IMR-90 (cell line): ENCODE data around the gene ANKRD42. TPM values are rescaled to one million over a fixed set of nuclear protein-coding genes. Genes with fewer than 3 reads are reported as not detected.

Experiments used
- ATAC-seq: fragments of 200-7000 bp; cut with Tn5 transposase; 2 replicates; pipeline ENCODE4 v1.9.1; 2020; ENCODE audit warnings: low read depth, mild to moderate bottlenecking, moderate library complexity
- BruUV-seq: library from RNA; stranded (reverse); fragments of 400-500 nt; replicated peaks from 2 replicates; lab custom pipeline; 2021; lab: Mats Ljungman, UMichigan
- CTCF ChIA-PET: fragments of 300-600 bp; formaldehyde crosslinking; extraction: SDS; loops from one replicate; lab custom pipeline; 2021; ENCODE audit warnings: antibody characterized with exemption; lab: Yijun Ruan, JAX
- POLR2A ChIA-PET: fragments of 300-600 bp; sonication (Branson Sonifier 250); formaldehyde crosslinking; loops from one replicate; lab custom pipeline; 2022; ENCODE audit warnings: antibody characterized with exemption; ENCODE audit not compliant: unreplicated experiment; lab: Charles Lee
- DNase-seq: peaks from one replicate; pipeline ENCODE4 v3.0.0; 2013
- H2AFZ ChIP-seq: replicated peaks from 2 replicates; pipeline ENCODE3; 2013; ENCODE audit warnings: low read length, mild to moderate bottlenecking; ENCODE audit not compliant: poor library complexity
- H2AK5ac ChIP-seq: 2 replicates; pipeline ENCODE4 v1.6.1; 2013; ENCODE audit warnings: low read depth, low read length, inconsistent platforms
- H2AK9ac ChIP-seq: replicated peaks from 2 replicates; pipeline ENCODE3; 2013; ENCODE audit warnings: mild to moderate bottlenecking, low read depth, low read length, moderate library complexity; ENCODE audit not compliant: poor library complexity
- H2BK120ac ChIP-seq: 2 replicates; pipeline ENCODE4 v1.6.1; 2013; ENCODE audit warnings: low read depth, low read length, inconsistent platforms
- H2BK15ac ChIP-seq: 3 replicates; pipeline ENCODE4 v1.6.1; 2013; ENCODE audit warnings: low read depth, low read length, inconsistent platforms
- H2BK20ac ChIP-seq: 2 replicates; pipeline ENCODE4 v1.6.1; 2013; ENCODE audit warnings: low read depth, mild to moderate bottlenecking, inconsistent platforms, low read length, moderate library complexity
- H2BK5ac ChIP-seq: 2 replicates; pipeline ENCODE4 v1.6.1; 2013; ENCODE audit warnings: mild to moderate bottlenecking, low read depth, low read length, inconsistent platforms; ENCODE audit not compliant: poor library complexity, severe bottlenecking
- H3K14ac ChIP-seq: replicated peaks from 2 replicates; pipeline ENCODE4 v1.6.1; 2013; ENCODE audit warnings: low read depth, low read length, inconsistent platforms
- H3K18ac ChIP-seq: 2 replicates; pipeline ENCODE4 v1.6.1; 2013; ENCODE audit warnings: low read depth, low read length, control low read depth
- H3K23ac ChIP-seq: 2 replicates; pipeline ENCODE4 v1.6.1; 2013; ENCODE audit warnings: low read depth, low read length, inconsistent platforms
- H3K27ac ChIP-seq: 2 replicates; pipeline ENCODE4 v1.5.1; 2013; ENCODE audit warnings: mild to moderate bottlenecking, control low read depth, low read length; ENCODE audit not compliant: insufficient read depth
- H3K27me3 ChIP-seq: 2 replicates; pipeline ENCODE4 v1.6.1; 2013; ENCODE audit warnings: low read length; ENCODE audit not compliant: control insufficient read depth, insufficient read depth
- H3K36me3 ChIP-seq: 2 replicates; pipeline ENCODE4 v1.6.1; 2013; ENCODE audit warnings: low read length, mixed read lengths; ENCODE audit not compliant: control insufficient read depth, insufficient read depth
- H3K4ac ChIP-seq: 2 replicates; pipeline ENCODE4 v1.6.1; 2013; ENCODE audit warnings: low read depth, low read length, inconsistent platforms
- H3K4me1 ChIP-seq: 2 replicates; pipeline ENCODE4 v1.6.1; 2013; ENCODE audit warnings: low read length, mixed read lengths; ENCODE audit not compliant: control insufficient read depth, insufficient read depth
- H3K4me2 ChIP-seq: 2 replicates; pipeline ENCODE4 v1.6.1; 2013; ENCODE audit warnings: low read depth, mild to moderate bottlenecking, control low read depth, low read length, moderate library complexity
- H3K4me3 ChIP-seq: 2 replicates; pipeline ENCODE4 v1.5.1; 2013; ENCODE audit warnings: low read depth, mild to moderate bottlenecking, control low read depth, low read length, moderate library complexity; ENCODE audit not compliant: insufficient read depth
- H3K56ac ChIP-seq: 2 replicates; pipeline ENCODE4 v1.6.1; 2013; ENCODE audit warnings: low read length, inconsistent platforms; ENCODE audit not compliant: insufficient read depth; ENCODE audit errors: extremely low read depth
- H3K79me1 ChIP-seq, 2 experiments: 2 replicates each; pipeline ENCODE4 v1.6.1; 2013; ENCODE audit warnings: low read length in 2 of 2, inconsistent platforms in 1 of 2, low read depth in 1 of 2
- H3K9ac ChIP-seq: 2 replicates; pipeline ENCODE4 v1.6.1; 2013; ENCODE audit warnings: low read depth, low read length, control low read depth
- H3K9me1 ChIP-seq: 2 replicates; pipeline ENCODE4 v1.6.1; 2013; ENCODE audit warnings: low read length, inconsistent platforms; ENCODE audit not compliant: insufficient read depth
- H3K9me3 ChIP-seq: 2 replicates; pipeline ENCODE4 v1.6.1; 2013; ENCODE audit warnings: low read length; ENCODE audit not compliant: control insufficient read depth, insufficient read depth
- H4K20me1 ChIP-seq: 2 replicates; pipeline ENCODE4 v1.6.1; 2013; ENCODE audit warnings: low read length, inconsistent platforms; ENCODE audit not compliant: insufficient read depth
- H4K5ac ChIP-seq: 2 replicates; pipeline ENCODE4 v1.6.1; 2013; ENCODE audit warnings: mild to moderate bottlenecking, low read depth, low read length, control low read depth
- H4K8ac ChIP-seq, 2 experiments: 2 replicates each; pipeline ENCODE4 v1.6.1; 2013; ENCODE audit warnings: low read depth in 2 of 2, low read length in 2 of 2, control low read depth in 1 of 2, inconsistent platforms in 1 of 2
- H4K91ac ChIP-seq: 2 replicates; pipeline ENCODE4 v1.6.1; 2013; ENCODE audit warnings: low read depth, low read length, inconsistent platforms; ENCODE audit not compliant: insufficient read depth
- ELK1 ChIP-seq: fragments of 150-350 bp; IDR thresholded peaks from 2 replicates; pipeline ENCODE4 v1.6.1; 2016; ENCODE audit warnings: low read depth, mild to moderate bottlenecking, low read length, moderate library complexity, borderline replicate concordance
- MAFK ChIP-seq: IDR thresholded peaks from 2 replicates; pipeline ENCODE4 v1.6.1; 2012; ENCODE audit warnings: low read depth, low read length, improper control_type of control experiment
- NFE2L2 ChIP-seq: fragments of 150-350 bp; IDR thresholded peaks from 2 replicates; pipeline ENCODE4 v1.6.1; 2016; ENCODE audit warnings: low read depth, mild to moderate bottlenecking, low read length
- USF2 ChIP-seq: fragments of 150-350 bp; IDR thresholded peaks from 2 replicates; pipeline ENCODE4 v1.6.1; 2017; ENCODE audit warnings: mild to moderate bottlenecking, antibody characterized with exemption, low read length, low read depth
- WGBS, 2 experiments: methylation state at CpG; one replicate each; pipeline versions ENCODE4 v1.1.5 to v1.1.7; 2013; ENCODE audit warnings: missing lambda C conversion rate in 2 of 2; ENCODE audit not compliant: insufficient read length in 1 of 2; ENCODE audit errors: extremely low coverage in 2 of 2; 5-methylcytosine and 5-hydroxymethylcytosine counted together
- dilution Hi-C: fragments of 300-500 bp; cut with HindIII; formaldehyde crosslinking; loops from one replicate; pipeline ENCODE4 v1.14.3; 2018; ENCODE audit warnings: low sequenced_read_pairs; ENCODE audit not compliant: unreplicated experiment
- in situ Hi-C: fragments of 300-500 bp; cut with MboI; formaldehyde crosslinking; loops from 3 replicates; pipeline ENCODE4 v1.14.3; 2019; ENCODE audit warnings: low sequenced_read_pairs, inconsistent platforms, mixed read lengths
- intact Hi-C: fragments of 100-400 bp; cut with micrococcal nuclease; formaldehyde crosslinking; loops from 2 replicates; pipeline ENCODE4 v1.10.0; 2022
- polyA plus RNA-seq, 3 experiments: library from polyadenylated mRNA; depleted of rRNA; stranded (reverse); fragments of >200 nt; gene quantifications; 2 replicates each; pipeline ENCODE4 v1.2.3, GENCODE V29; 2012; ENCODE audit warnings: low replicate concordance in 1 of 3
- total RNA-seq: library from RNA; depleted of rRNA; stranded (reverse); fragments of >200 nt; gene quantifications from 2 replicates; pipeline ENCODE4 v1.2.3, GENCODE V29; 2012

ANKRD42 gene
- total and polyA plus RNA-seq, 2 of the 4 experiments (the other 2 are of a cell fraction): 5.2 to 5.6 TPM

GRCh38 chr11:83223457-83223856 is 29.9 kb downstream of the ANKRD42 start:
- Histone ChIP-seq H3K4ac (no peak overlapping the region), H2AK5ac (no peak overlapping the region), H3K36me3 (no peaks in the 10 kb centered on the region), H3K18ac (no peak overlapping the region; the same call in 1 of the 2 replicates), H2BK15ac (no peak overlapping the region), H2AK9ac (no peak overlapping the region), H4K20me1 (no peaks in the 10 kb centered on the region), H4K8ac (no peak overlapping the region), H3K27me3 (no peaks in the 10 kb centered on the region), H2BK20ac (no peak overlapping the region), H3K9me1 (peaks cover 4% of the 10 kb centered on the region; the same call in 1 of the 2 replicates), H2BK120ac (no peak overlapping the region), H3K27ac (no peak overlapping the region), H3K4me3 (no peak overlapping the region), H2AFZ (no peak overlapping the region), H3K14ac (no peak overlapping the region), H4K5ac (no peak overlapping the region), H3K56ac (no peak overlapping the region), H3K4me2 (no peak overlapping the region), H4K91ac (no peak overlapping the region), H3K9ac (no peak overlapping the region), H3K23ac (no peak overlapping the region), H3K79me1 (no peaks in the 10 kb centered on the region), H3K9me3 (no peaks in the 10 kb centered on the region), H3K4me1 (peaks cover 3% of the 10 kb centered on the region; the same call in 1 of the 2 replicates), H2BK5ac (no peak overlapping the region)
- DNase-seq: no peak
- ChIA-PET POLR2A (no interaction called here), CTCF (no interaction called here)
- intact Hi-C loops: no loop called here
- no TSS peak for BruUV-seq
- 60% methylated on average over 2 of the region's 2 CpGs; no CpG with 5 or more reads in 1 of the 2 experiments for WGBS, 2 experiments
- in situ Hi-C loops: no loop called here
- dilution Hi-C loops: no loop called here
- ATAC-seq: no peak
- TF ChIP-seq USF2: no peak
- no peak for TF ChIP-seq NFE2L2
- no peak for TF ChIP-seq ELK1
- TF ChIP-seq MAFK: peak; percentile 87
